ENCODE results near the gene IL22. TPM values are rescaled to one million over a fixed set of nuclear protein-coding genes. Genes with fewer than 3 reads are reported as not detected.

IL22 gene
- not detected for total RNA-seq
- not detected for polyA plus RNA-seq

- H3K4me3 ChIP-seq (ENCODE audit: low read depth, low read length): no peak within 1 kb of the TSS
- no peak for ATAC-seq (ENCODE audit: low read depth in 2 of 2)
Measured at GRCh38 chr12:68253504-68253903, at the start of gene IL22. Gene IL22, minus strand, starts transcription at chr12:68253604. Its CDS starts 156 bp downstream, at chr12:68253448.

GRCh38 chr12:68297929-68298328, 44.5 kb upstream of the IL22 start:
- Mint-ChIP-seq H3K4me3 (no peak overlapping the region), H3K9me3 (peaks cover 0 to 10% (median 3%) of the 10 kb centered on the region in 7 donors), H3K27ac (no peak overlapping the region), H3K4me1 (peaks cover 2 to 23% (median 10%) of the 10 kb centered on the region in 4 donors), H3K27me3 (no peaks in the 10 kb centered on the region), H3K36me3 (peaks cover 66% of the 10 kb centered on the region)
- Histone ChIP-seq H3K36me3 (ENCODE audit: control insufficient read depth, insufficient read depth, low read length) (peaks cover 57% of the 10 kb centered on the region), H3K9me3 (ENCODE audit: control insufficient read depth in 2 of 2, low read length in 2 of 2) (no peaks in the 10 kb centered on the region), H3K4me1 (ENCODE audit: control insufficient read depth, insufficient read depth, low read length, poor library complexity, severe bottlenecking) (no peaks in the 10 kb centered on the region), H3K4me3 (ENCODE audit: low read depth, low read length) (no peak overlapping the region), H3K27me3 (ENCODE audit: control insufficient read depth, insufficient read depth, low read length) (no peaks in the 10 kb centered on the region), H3K27ac (ENCODE audit: insufficient read depth, low read length, poor library complexity, severe bottlenecking) (no peak overlapping the region)
- DNase-seq (no peak), ATAC-seq (ENCODE audit: low read depth in 2 of 2) (no peak)

More at GRCh38 chr12:68253504-68253903, at the start of gene IL22:
- Histone ChIP-seq H3K27me3 (ENCODE audit: control insufficient read depth, insufficient read depth, low read length) (peaks cover 6% of the 10 kb centered on the region), H3K27ac (ENCODE audit: insufficient read depth, low read length, poor library complexity, severe bottlenecking) (no peak within 1 kb of the TSS), H3K36me3 (ENCODE audit: control insufficient read depth, insufficient read depth, low read length) (no peaks in the 10 kb centered on the region), H3K4me1 (ENCODE audit: control insufficient read depth, insufficient read depth, low read length, poor library complexity, severe bottlenecking) (no peaks in the 10 kb centered on the region), H3K9me3 (ENCODE audit: control insufficient read depth in 2 of 2, low read length in 2 of 2) (no peaks in the 10 kb centered on the region)
- Mint-ChIP-seq H3K27me3 (peaks cover 17% of the 10 kb centered on the region), H3K36me3 (no peaks in the 10 kb centered on the region), H3K4me1 (no peaks in the 10 kb centered on the region), H3K27ac (peak within 1 kb of the TSS in 1 of 3 donors; percentile 64), H3K4me3 (no peak within 1 kb of the TSS), H3K9me3 (no peaks in the 10 kb centered on the region)
- DNase-seq: no peak

GRCh38 chr12:68294251-68294650, 40.8 kb upstream of the IL22 start:
- DNase-seq: no peak
- peaks cover 0 to under 1% (median 0%) of the 10 kb centered on the region in 7 donors for H3K9me3 Mint-ChIP-seq
- Histone ChIP-seq H3K36me3 (ENCODE audit: control insufficient read depth, insufficient read depth, low read length) (peaks cover 33% of the 10 kb centered on the region), H3K4me1 (ENCODE audit: control insufficient read depth, insufficient read depth, low read length, poor library complexity, severe bottlenecking) (peaks cover 15% of the 10 kb centered on the region), H3K27ac (ENCODE audit: insufficient read depth, low read length, poor library complexity, severe bottlenecking) (no peak overlapping the region), H3K9me3 (ENCODE audit: control insufficient read depth in 2 of 2, low read length in 2 of 2) (no peaks in the 10 kb centered on the region), H3K4me3 (ENCODE audit: low read depth, low read length) (no peak overlapping the region), H3K27me3 (ENCODE audit: control insufficient read depth, insufficient read depth, low read length) (no peaks in the 10 kb centered on the region)
- H3K36me3 Mint-ChIP-seq: peaks cover 41% of the 10 kb centered on the region
- H3K27ac Mint-ChIP-seq: no peak overlapping the region
- no peaks in the 10 kb centered on the region for H3K27me3 Mint-ChIP-seq
- H3K4me1 Mint-ChIP-seq: peaks cover 18 to 30% (median 22%) of the 10 kb centered on the region in 4 donors
- no peak overlapping the region for H3K4me3 Mint-ChIP-seq
- no peak for ATAC-seq (ENCODE audit: low read depth in 2 of 2)

GRCh38 chr12:68293347-68293746, 39.9 kb upstream of the IL22 start:
- Histone ChIP-seq H3K4me3 (ENCODE audit: low read depth, low read length) (no peak overlapping the region), H3K36me3 (ENCODE audit: control insufficient read depth, insufficient read depth, low read length) (peaks cover 30% of the 10 kb centered on the region), H3K4me1 (ENCODE audit: control insufficient read depth, insufficient read depth, low read length, poor library complexity, severe bottlenecking) (peaks cover 15% of the 10 kb centered on the region), H3K9me3 (ENCODE audit: control insufficient read depth in 2 of 2, low read length in 2 of 2) (no peaks in the 10 kb centered on the region), H3K27ac (ENCODE audit: insufficient read depth, low read length, poor library complexity, severe bottlenecking) (no peak overlapping the region), H3K27me3 (ENCODE audit: control insufficient read depth, insufficient read depth, low read length) (no peaks in the 10 kb centered on the region)
- ATAC-seq (ENCODE audit: low read depth in 2 of 2): no peak
- no peak for DNase-seq
- no peaks in the 10 kb centered on the region for H3K27me3 Mint-ChIP-seq
- H3K36me3 Mint-ChIP-seq: peaks cover 33% of the 10 kb centered on the region
- H3K4me3 Mint-ChIP-seq: no peak overlapping the region
- peaks cover 0 to 2% (median 0%) of the 10 kb centered on the region in 7 donors for H3K9me3 Mint-ChIP-seq
- no peak overlapping the region for H3K27ac Mint-ChIP-seq
- H3K4me1 Mint-ChIP-seq: peaks cover 17 to 31% (median 20%) of the 10 kb centered on the region in 4 donors

- Histone ChIP-seq H3K27ac (ENCODE audit: insufficient read depth, low read length, poor library complexity, severe bottlenecking) (no peak overlapping the region), H3K4me3 (ENCODE audit: low read depth, low read length) (no peak overlapping the region), H3K4me1 (ENCODE audit: control insufficient read depth, insufficient read depth, low read length, poor library complexity, severe bottlenecking) (peaks cover 15% of the 10 kb centered on the region), H3K9me3 (ENCODE audit: control insufficient read depth in 2 of 2, low read length in 2 of 2) (no peaks in the 10 kb centered on the region), H3K27me3 (ENCODE audit: control insufficient read depth, insufficient read depth, low read length) (no peaks in the 10 kb centered on the region), H3K36me3 (ENCODE audit: control insufficient read depth, insufficient read depth, low read length) (peaks cover 28% of the 10 kb centered on the region)
- Mint-ChIP-seq H3K9me3 (peaks cover 0 to 3% (median 0%) of the 10 kb centered on the region in 7 donors), H3K4me3 (no peak overlapping the region), H3K27me3 (no peaks in the 10 kb centered on the region), H3K36me3 (peaks cover 32% of the 10 kb centered on the region), H3K4me1 (peaks cover 17 to 33% (median 21%) of the 10 kb centered on the region in 4 donors), H3K27ac (no peak overlapping the region)
- DNase-seq (no peak), ATAC-seq (ENCODE audit: low read depth in 2 of 2) (no peak)
Measured at GRCh38 chr12:68292151-68292943, 38.9 kb upstream of the IL22 start.

- Mint-ChIP-seq H3K36me3 (peaks cover 25% of the 10 kb centered on the region), H3K4me3 (no peak overlapping the region), H3K9me3 (peaks cover 0 to 3% (median 0%) of the 10 kb centered on the region in 7 donors), H3K27ac (peak overlapping the region in 1 of 3 donors; percentile 48), H3K27me3 (no peaks in the 10 kb centered on the region), H3K4me1 (peaks cover 15 to 33% (median 19%) of the 10 kb centered on the region in 4 donors)
- no peak for DNase-seq
- no peak for ATAC-seq (ENCODE audit: low read depth in 2 of 2)
- Histone ChIP-seq H3K27ac (ENCODE audit: insufficient read depth, low read length, poor library complexity, severe bottlenecking) (no peak overlapping the region), H3K4me1 (ENCODE audit: control insufficient read depth, insufficient read depth, low read length, poor library complexity, severe bottlenecking) (peaks cover 15% of the 10 kb centered on the region), H3K9me3 (ENCODE audit: control insufficient read depth in 2 of 2, low read length in 2 of 2) (no peaks in the 10 kb centered on the region), H3K4me3 (ENCODE audit: low read depth, low read length) (no peak overlapping the region), H3K27me3 (ENCODE audit: control insufficient read depth, insufficient read depth, low read length) (no peaks in the 10 kb centered on the region), H3K36me3 (ENCODE audit: control insufficient read depth, insufficient read depth, low read length) (peaks cover 20% of the 10 kb centered on the region)
Measured at GRCh38 chr12:68291396-68292036, 38.1 kb upstream of the IL22 start.

- peak overlapping the region; percentile 47 for H3K27ac ChIP-seq (ENCODE audit: insufficient read depth, low read length, poor library complexity, severe bottlenecking)
- Mint-ChIP-seq H3K4me1 (peaks cover 17 to 37% (median 21%) of the 10 kb centered on the region in 4 donors), H3K27ac (peak overlapping the region in 1 of 3 donors; percentile 52), H3K27me3 (no peaks in the 10 kb centered on the region), H3K4me3 (peak overlapping the region in 2 of 4 donors; percentile 9 to 35), H3K9me3 (peaks cover 0 to 3% (median 0%) of the 10 kb centered on the region in 7 donors), H3K36me3 (peaks cover 24% of the 10 kb centered on the region)
- peak overlapping the region; percentile 56 for H3K4me3 ChIP-seq (ENCODE audit: low read depth, low read length)
- H3K9me3 ChIP-seq (ENCODE audit: control insufficient read depth in 2 of 2, low read length in 2 of 2): no peaks in the 10 kb centered on the region
- H3K4me1 ChIP-seq (ENCODE audit: control insufficient read depth, insufficient read depth, low read length, poor library complexity, severe bottlenecking): peaks cover 15% of the 10 kb centered on the region
- H3K27me3 ChIP-seq (ENCODE audit: control insufficient read depth, insufficient read depth, low read length): no peaks in the 10 kb centered on the region
- ATAC-seq (ENCODE audit: low read depth in 2 of 2): peak; percentile 99
- DNase-seq: peak; percentile 26 to 90 (median 67)
- peaks cover 15% of the 10 kb centered on the region for H3K36me3 ChIP-seq (ENCODE audit: control insufficient read depth, insufficient read depth, low read length)
Measured at GRCh38 chr12:68290126-68290525, 36.7 kb upstream of the IL22 start.
